OCI-M2 (cell line): ENCODE data around the gene SMIM38.

Experiments used
- DNase-seq: peaks from one replicate; lab custom pipeline; 2025; ENCODE audit not compliant: unreplicated experiment; lab: John Stamatoyannopoulos, UW

The SMIM38 gene

GRCh38 chr11:69158301-69159149 lies 2.8 kb downstream of the SMIM38 start:
- no peak for DNase-seq

- no peak for DNase-seq
These were observed 3.6 kb downstream of the SMIM38 start for GRCh38 chr11:69159150-69159852.

- no peak for DNase-seq
These were observed 4.8 kb downstream of the SMIM38 start for GRCh38 chr11:69160296-69161116.

GRCh38 chr11:69161117-69161407 lies 5.3 kb downstream of the SMIM38 start:
- no peak for DNase-seq

- DNase-seq: no peak
These were observed 6.8 kb downstream of the SMIM38 start for GRCh38 chr11:69162505-69162904.

- DNase-seq: no peak
These were observed 8.1 kb downstream of the SMIM38 start for GRCh38 chr11:69163842-69164241.

GRCh38 chr11:69164824-69165223 lies 9.1 kb downstream of the SMIM38 start:
- DNase-seq: no peak

GRCh38 chr11:69165775-69166174 lies 10.0 kb downstream of the SMIM38 start:
- no peak for DNase-seq

GRCh38 chr11:69166218-69167115 lies 10.7 kb downstream of the SMIM38 start:
- DNase-seq: no peak

GRCh38 chr11:69167130-69167915 lies 11.6 kb downstream of the SMIM38 start:
- no peak for DNase-seq

- DNase-seq: no peak
These were observed 12.4 kb downstream of the SMIM38 start for GRCh38 chr11:69167916-69168691.

GRCh38 chr11:69169479-69169878 lies 13.7 kb downstream of the SMIM38 start:
- no peak for DNase-seq

GRCh38 chr11:69170704-69171103 lies 15.0 kb downstream of the SMIM38 start:
- DNase-seq: no peak

- DNase-seq: no peak
These were observed 15.9 kb downstream of the SMIM38 start for GRCh38 chr11:69171476-69172240.

- no peak for DNase-seq
These were observed 16.9 kb downstream of the SMIM38 start for GRCh38 chr11:69172674-69173073.

- DNase-seq: no peak
These were observed 17.6 kb downstream of the SMIM38 start for GRCh38 chr11:69173331-69173730.

GRCh38 chr11:69173925-69174581 lies 18.3 kb downstream of the SMIM38 start:
- no peak for DNase-seq

- no peak for DNase-seq
These were observed 19.1 kb downstream of the SMIM38 start for GRCh38 chr11:69174841-69175240.
